Peyer's patch (tissue), 4 donors: ENCODE data around the gene KAZN.

Source experiments
- POLR2A ChIP-seq, 2 donors: fragments of 450-650 bp; IDR thresholded peaks; one replicate each; pipeline ENCODE4 v1.5.1; 2017; ENCODE audit warnings: antibody characterized with exemption in 2 of 2, mild to moderate bottlenecking in 2 of 2, moderate library complexity in 2 of 2
- TF ChIP-seq, protein P1 (sequence below), 6 experiments: fragments of 450-650 bp in 4 of 6; fragments of 200-600 bp in 2 of 6; sonication (generic) in 1 of 6; IDR thresholded peaks; one replicate each; pipeline ENCODE4 v1.5.1; 2017 to 2019; ENCODE audit warnings: antibody characterized with exemption in 6 of 6, mild to moderate bottlenecking in 3 of 6, moderate library complexity in 1 of 6

DNA sequence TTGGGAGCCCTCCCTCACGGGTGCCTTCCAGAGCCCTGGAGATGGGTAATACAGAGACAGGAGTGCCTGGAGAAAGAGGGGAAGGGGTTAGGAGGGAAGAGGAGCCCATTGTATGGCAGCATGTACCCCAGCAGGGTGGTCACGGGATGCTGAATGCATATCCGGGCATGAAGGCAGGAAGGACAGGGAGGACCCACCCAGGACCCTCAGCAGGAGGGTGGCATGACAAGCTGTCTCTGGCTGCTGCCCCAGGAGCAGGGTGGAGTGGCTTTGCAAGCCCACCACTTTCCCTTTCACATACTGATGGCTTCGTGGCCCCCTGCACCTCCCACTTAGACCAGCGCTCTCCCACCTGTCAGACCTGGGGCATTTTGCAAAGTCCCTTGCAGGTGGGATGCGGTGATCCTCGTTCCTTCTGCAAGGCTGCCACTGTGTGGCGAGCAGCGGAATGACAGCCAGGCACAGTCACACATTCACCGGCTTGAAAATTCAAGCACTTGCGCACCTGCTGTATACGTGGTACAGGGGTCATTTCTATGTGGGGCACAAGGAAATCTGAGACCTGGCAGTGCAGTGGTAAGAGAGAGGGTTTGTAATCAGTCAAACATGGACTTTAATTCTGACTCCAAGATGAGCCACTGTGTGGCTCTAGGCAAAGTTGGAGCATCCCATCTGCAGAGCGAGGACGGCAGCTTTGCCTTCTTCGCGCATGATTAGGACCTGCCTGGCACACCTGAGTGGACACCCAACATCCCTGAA lies 501.8 kb downstream of the KAZN start:
- TF ChIP-seq, protein P1, sequence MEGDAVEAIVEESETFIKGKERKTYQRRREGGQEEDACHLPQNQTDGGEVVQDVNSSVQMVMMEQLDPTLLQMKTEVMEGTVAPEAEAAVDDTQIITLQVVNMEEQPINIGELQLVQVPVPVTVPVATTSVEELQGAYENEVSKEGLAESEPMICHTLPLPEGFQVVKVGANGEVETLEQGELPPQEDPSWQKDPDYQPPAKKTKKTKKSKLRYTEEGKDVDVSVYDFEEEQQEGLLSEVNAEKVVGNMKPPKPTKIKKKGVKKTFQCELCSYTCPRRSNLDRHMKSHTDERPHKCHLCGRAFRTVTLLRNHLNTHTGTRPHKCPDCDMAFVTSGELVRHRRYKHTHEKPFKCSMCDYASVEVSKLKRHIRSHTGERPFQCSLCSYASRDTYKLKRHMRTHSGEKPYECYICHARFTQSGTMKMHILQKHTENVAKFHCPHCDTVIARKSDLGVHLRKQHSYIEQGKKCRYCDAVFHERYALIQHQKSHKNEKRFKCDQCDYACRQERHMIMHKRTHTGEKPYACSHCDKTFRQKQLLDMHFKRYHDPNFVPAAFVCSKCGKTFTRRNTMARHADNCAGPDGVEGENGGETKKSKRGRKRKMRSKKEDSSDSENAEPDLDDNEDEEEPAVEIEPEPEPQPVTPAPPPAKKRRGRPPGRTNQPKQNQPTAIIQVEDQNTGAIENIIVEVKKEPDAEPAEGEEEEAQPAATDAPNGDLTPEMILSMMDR (IDR thresholded peaks at IDR 0.05), result peak; percentile 35 to 87 (median 82)
- TF ChIP-seq POLR2A (IDR thresholded peaks at IDR 0.05), result no peak
